GM15510 (cell line): ENCODE data around the gene PIGN.

Source experiments
- POLR2A ChIP-seq: IDR thresholded peaks from 3 replicates; pipeline ENCODE4 v1.6.1; 2011; ENCODE audit warnings: borderline replicate concordance; ENCODE audit not compliant: insufficient read length; ENCODE audit errors: extremely low read depth

The PIGN gene

GRCh38 chr18:62091487-62092120, 95.3 kb downstream of the PIGN start:
- TF ChIP-seq POLR2A: no peak

DNA sequence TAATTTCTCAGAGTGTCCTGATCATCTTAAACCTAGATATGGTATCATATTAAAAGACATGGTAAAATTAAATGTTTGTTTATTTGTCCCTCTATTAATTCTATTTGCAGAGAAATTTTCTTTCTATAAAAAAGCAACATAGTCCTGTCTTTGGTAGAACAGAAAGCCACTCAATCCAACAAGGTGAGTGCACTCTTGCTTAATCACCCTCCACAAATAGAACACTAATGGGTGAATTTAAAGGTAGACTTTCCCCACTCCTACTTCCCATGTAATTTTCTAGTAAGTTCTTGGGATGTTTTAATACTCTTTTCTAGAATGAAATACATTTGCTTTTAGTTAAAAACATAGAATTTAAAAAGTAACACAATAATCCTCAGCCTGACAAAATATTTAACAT, 97.7 kb downstream of the PIGN start:
- TF ChIP-seq POLR2A: no peak

DNA sequence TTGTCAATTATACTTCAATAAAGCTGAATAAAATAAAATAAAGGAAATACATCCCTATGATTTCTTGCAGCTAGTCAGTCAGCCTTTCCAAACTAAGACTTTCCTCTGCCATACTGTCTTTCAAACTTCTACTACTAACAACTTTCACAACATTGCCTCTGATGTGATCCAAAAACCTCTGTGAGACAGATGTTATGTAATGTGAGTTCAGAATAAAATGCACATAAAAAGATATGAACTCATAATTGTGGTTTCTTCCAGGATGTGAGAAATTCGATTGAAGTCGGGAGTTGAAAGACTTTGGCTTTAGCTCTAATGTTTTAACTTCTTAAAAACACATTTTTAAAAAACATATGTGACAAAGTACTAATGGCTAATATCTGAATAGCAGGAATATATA, 98.7 kb downstream of the PIGN start:
- TF ChIP-seq POLR2A: no peak

GRCh38 chr18:62085756-62086155, 101.1 kb downstream of the PIGN start:
- TF ChIP-seq POLR2A: no peak

DNA sequence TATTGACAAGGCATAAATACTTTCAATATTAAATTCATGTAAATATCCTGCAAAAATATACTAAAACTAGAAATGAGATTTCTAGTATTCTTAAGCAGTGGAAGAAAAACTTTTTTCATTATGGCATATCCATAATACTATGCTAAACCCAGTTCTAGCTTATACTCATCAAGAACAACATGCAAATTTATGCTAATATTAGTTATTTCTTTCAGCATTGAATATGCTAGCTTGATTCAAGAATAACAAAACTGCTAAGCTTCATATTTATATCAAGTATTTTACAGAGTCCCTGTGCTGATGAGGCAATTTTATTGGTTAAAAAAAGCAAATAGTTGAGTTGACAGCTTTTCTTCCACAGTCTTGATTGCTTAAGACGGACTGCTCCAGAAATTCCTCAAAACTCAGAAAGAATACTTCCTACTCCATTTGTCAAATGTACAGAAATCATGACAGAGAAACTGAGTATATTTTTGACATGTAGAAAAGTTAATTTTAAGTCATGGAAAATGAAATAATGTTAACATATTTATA, 105.0 kb downstream of the PIGN start:
- no peak for TF ChIP-seq POLR2A

GRCh38 chr18:62081248-62081647, 105.6 kb downstream of the PIGN start:
- TF ChIP-seq POLR2A: no peak

DNA sequence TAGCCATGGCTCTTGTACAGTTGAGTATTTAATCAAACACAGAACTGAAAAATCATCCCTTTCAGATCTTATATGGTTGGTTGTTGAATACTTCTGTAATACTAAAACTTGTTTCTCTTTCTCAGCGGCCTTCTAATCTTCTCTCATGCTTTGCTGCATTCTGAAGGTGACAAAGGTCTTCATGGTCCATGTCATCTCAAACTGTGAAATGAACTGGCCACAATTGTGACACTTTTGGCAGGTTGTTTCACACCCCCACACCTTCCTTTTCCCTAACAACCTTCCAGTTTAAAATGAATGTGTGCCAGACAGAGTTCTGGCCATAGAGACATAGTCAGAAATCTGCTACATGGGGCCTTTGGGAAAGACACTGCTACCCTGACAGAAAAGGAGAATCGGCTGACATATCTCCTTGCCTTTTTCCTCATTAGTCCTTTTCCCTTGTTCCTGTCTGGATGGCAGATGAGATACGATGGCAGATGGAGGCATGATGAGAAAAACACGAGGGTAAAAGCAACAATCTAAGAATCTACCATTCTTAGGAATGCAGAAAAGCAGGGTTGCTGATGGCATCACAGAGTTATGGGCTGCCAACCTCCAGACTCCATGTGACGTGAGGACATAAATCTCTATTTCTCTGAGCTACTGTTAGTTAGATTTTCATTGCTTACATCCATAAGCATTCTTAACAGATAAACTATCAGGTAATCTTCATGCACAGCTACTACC, 106.5 kb downstream of the PIGN start:
- TF ChIP-seq POLR2A: no peak

DNA sequence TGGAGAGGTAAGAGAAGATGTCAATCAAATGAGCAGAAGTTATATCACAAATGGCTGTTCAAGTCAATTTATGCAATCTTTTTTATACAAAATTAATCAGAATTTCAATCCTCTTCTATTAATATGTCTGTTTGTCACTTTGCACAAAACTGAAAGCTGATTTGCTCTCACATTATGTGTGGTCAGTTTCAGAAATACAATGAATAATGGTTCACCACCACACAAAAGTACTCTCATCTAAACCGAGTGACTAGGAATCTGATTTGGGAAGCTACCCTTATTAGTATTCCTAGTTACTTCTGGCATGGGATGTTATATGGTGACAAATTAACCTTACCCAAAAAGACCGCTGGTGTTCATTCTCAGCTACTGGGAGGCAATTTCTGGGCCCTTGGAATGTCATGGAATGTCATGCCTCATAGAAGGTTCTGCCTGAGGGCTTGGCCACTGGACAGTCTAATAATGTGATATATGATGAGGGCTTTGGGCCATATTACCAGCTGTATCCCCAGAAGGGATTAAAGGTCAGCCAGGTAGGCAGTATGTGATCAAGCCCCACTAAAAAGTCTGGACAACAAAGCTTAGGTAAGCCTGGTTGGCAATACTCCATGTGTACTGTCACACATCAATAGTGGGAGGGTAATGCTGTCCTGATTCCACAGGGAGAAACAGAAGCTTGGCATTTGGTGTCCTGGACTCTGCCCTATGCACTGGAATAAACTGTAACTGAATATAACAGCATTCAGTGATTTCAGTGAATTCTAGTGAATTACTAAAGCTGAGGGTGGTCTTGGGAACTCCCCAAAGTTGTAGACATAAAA, 113.2 kb downstream of the PIGN start:
- TF ChIP-seq POLR2A: no peak

DNA sequence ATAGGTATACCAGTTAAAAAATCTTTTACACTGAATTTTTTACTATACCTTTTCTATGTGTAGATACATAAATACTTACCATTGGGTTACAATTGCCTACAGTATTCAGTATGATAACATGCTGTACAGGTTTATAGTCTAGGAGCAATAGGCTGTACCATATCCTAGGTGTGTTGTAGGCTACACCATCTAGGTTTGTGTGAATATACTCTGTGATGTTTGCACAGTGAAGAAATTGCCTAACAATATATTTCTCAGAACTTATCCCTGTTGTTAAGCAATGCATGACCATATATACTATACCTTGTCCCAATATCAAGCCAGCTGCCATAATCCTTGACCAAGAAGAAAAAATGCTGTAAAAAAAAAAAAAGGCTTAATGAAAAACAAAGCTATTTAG, 114.5 kb downstream of the PIGN start:
- TF ChIP-seq POLR2A: no peak

GRCh38 chr18:62071071-62071470, 115.8 kb downstream of the PIGN start:
- TF ChIP-seq POLR2A: no peak

GRCh38 chr18:62070302-62070701, 116.6 kb downstream of the PIGN start:
- TF ChIP-seq POLR2A: no peak

DNA sequence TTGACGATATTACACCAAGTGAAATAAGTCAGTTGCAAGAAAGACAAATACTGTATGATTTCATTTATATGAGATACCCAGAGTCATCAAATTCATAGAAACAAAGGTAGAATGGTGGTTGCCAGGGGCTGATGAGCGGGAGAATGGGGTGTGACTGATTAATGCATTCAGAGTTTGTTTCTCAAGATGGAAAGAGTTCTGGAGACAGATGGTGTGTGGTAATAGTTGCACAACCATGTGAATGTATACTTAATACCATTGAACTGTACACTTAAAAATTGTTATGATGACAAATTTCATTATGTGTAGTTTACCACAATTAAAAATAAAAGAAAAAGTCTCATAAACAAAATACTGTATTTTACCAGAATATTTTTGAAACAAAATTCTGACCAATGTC, 117.3 kb downstream of the PIGN start:
- TF ChIP-seq POLR2A: no peak

- TF ChIP-seq POLR2A: no peak
Observed at GRCh38 chr18:62066102-62066818, 120.6 kb downstream of the PIGN start.

- TF ChIP-seq POLR2A: no peak
Observed at GRCh38 chr18:62064361-62064760, 122.5 kb downstream of the PIGN start.
